Stimulated activated CD8-positive, alpha-beta memory T cell treated with anti-CD3 and anti-CD28 coated beads, Interleukin-4, amount 100 ng/mL, for 48 hours (primary cell): ENCODE results near the gene PEX1.
"Not testable (repeated sequence)": the region's sequence is repeated elsewhere in the genome, so short reads cannot be mapped to it uniquely, and the experiment has no call there.

Source experiments
- DNase-seq: peaks from one replicate; pipeline ENCODE4 v3.0.0-alpha.2; 2020

The PEX1 gene

GRCh38 chr7:92528188-92528957, at the start of gene PEX1, which contains the start of gene RBM48:
TSS of gene PEX1 (minus strand) at chr7:92528520. CDS start at chr7:92528435, 85 bp downstream.
TSS of gene RBM48 (plus strand) at chr7:92528795. CDS start at chr7:92528814, 19 bp downstream.
- DNase-seq, result peak; percentile 92

- DNase-seq, result no peak
Measured at GRCh38 chr7:92576296-92576695, 48.0 kb upstream of the PEX1 start.

GRCh38 chr7:92569137-92569536, 40.8 kb upstream of the PEX1 start:
- DNase-seq, result no peak

GRCh38 chr7:92567460-92567859, 39.1 kb upstream of the PEX1 start:
- DNase-seq, result no peak

- DNase-seq, result no peak
Measured at GRCh38 chr7:92563345-92563744, 35.0 kb upstream of the PEX1 start.

GRCh38 chr7:92560602-92561001, 32.3 kb upstream of the PEX1 start:
- no peak for DNase-seq

- DNase-seq, result no peak
Measured at GRCh38 chr7:92557808-92558362, 29.6 kb upstream of the PEX1 start.

- DNase-seq, result no peak
Measured at GRCh38 chr7:92557249-92557648, 28.9 kb upstream of the PEX1 start.

GRCh38 chr7:92550194-92550593, 21.9 kb upstream of the PEX1 start:
- no peak for DNase-seq

GRCh38 chr7:92547579-92547978, 19.3 kb upstream of the PEX1 start:
- DNase-seq, result no peak

GRCh38 chr7:92546856-92547497, 18.7 kb upstream of the PEX1 start:
- DNase-seq, result no peak

- DNase-seq, result not testable (repeated sequence)
Measured at GRCh38 chr7:92545116-92545515, 16.8 kb upstream of the PEX1 start.

- not testable (repeated sequence) for DNase-seq
Measured at GRCh38 chr7:92543542-92543941, 15.2 kb upstream of the PEX1 start.

GRCh38 chr7:92534572-92534971, 6.3 kb upstream of the PEX1 start:
- no peak for DNase-seq

GRCh38 chr7:92528958-92529264, 591 bp upstream of the PEX1 start:
- DNase-seq, result no peak

GRCh38 chr7:92527300-92528187, 776 bp downstream of the PEX1 start:
- DNase-seq, result peak; percentile 66

GRCh38 chr7:92523110-92523509, 5.2 kb downstream of the PEX1 start:
- DNase-seq, result no peak

GRCh38 chr7:92520024-92520423, 8.3 kb downstream of the PEX1 start:
- DNase-seq, result no peak

- no peak for DNase-seq
Measured at GRCh38 chr7:92517631-92518030, 10.7 kb downstream of the PEX1 start.

GRCh38 chr7:92513167-92513902, 15.0 kb downstream of the PEX1 start:
- no peak for DNase-seq

GRCh38 chr7:92508946-92509345, 19.4 kb downstream of the PEX1 start:
- no peak for DNase-seq

- DNase-seq, result no peak
Measured at GRCh38 chr7:92506363-92506762, 22.0 kb downstream of the PEX1 start.

- DNase-seq, result no peak
Measured at GRCh38 chr7:92504563-92504962, 23.8 kb downstream of the PEX1 start.
